MCF 10A (cell line): ENCODE results near the gene UTP3. TPM values are rescaled to one million over a fixed set of nuclear protein-coding genes. Genes with fewer than 3 reads are reported as not detected.

Source experiments
- BruUV-seq: library from RNA; stranded (reverse); fragments of 400-500 nt; replicated peaks from 2 replicates; lab custom pipeline; 2021; lab: Mats Ljungman, UMichigan
- CTCF ChIA-PET: fragments of 300-600 bp; sonication (Branson Sonifier 250); formaldehyde crosslinking; extraction: SDS; loops from one replicate; lab custom pipeline; 2021; ENCODE audit warnings: antibody characterized with exemption, inconsistent platforms; lab: Yijun Ruan, JAX
- POLR2A ChIA-PET: fragments of 300-600, 350-650 bp; sonication (Branson Sonifier 250); formaldehyde crosslinking; extraction: SDS; loops from one replicate; lab custom pipeline; 2020; ENCODE audit warnings: antibody characterized with exemption, inconsistent platforms; lab: Yijun Ruan, JAX
- DNase-seq: peaks from one replicate; pipeline ENCODE4 v3.0.0-alpha.2; 2018; ENCODE audit not compliant: unreplicated experiment
- H3K27ac Mint-ChIP-seq: one replicate; pipeline ENCODE4 v1.8.0; 2022; ENCODE audit warnings: mild to moderate bottlenecking, low read depth, mixed read lengths; ENCODE audit not compliant: unreplicated experiment
- H3K27me3 Mint-ChIP-seq: one replicate; pipeline ENCODE4 v1.8.0; 2022; ENCODE audit warnings: mixed read lengths; ENCODE audit not compliant: insufficient read depth, unreplicated experiment
- H3K36me3 Mint-ChIP-seq: one replicate; pipeline ENCODE4 v1.8.0; 2022; ENCODE audit warnings: mild to moderate bottlenecking, moderate library complexity, mixed read lengths; ENCODE audit not compliant: insufficient read depth, unreplicated experiment
- H3K4me1 Mint-ChIP-seq: one replicate; pipeline ENCODE4 v1.8.0; 2022; ENCODE audit warnings: mixed read lengths; ENCODE audit not compliant: insufficient read depth, unreplicated experiment
- H3K4me3 Mint-ChIP-seq: one replicate; pipeline ENCODE4 v1.8.0; 2022; ENCODE audit warnings: mild to moderate bottlenecking, moderate library complexity, mixed read lengths; ENCODE audit not compliant: unreplicated experiment
- H3K9me3 Mint-ChIP-seq: one replicate; pipeline ENCODE4 v1.8.0; 2022; ENCODE audit warnings: mixed read lengths; ENCODE audit not compliant: unreplicated experiment
- CTCF ChIP-seq: fragments of 200-600 bp; IDR thresholded peaks from one replicate; pipeline ENCODE4 v1.8.0; 2022; ENCODE audit warnings: antibody characterized with exemption, mild to moderate bottlenecking; ENCODE audit not compliant: unreplicated experiment
- intact Hi-C: fragments of 100-400 bp; cut with micrococcal nuclease; formaldehyde crosslinking; loops from 2 replicates; pipeline ENCODE4 v1.14.1; 2022
- total RNA-seq: library from RNA; stranded (reverse); gene quantifications from 2 replicates; pipeline ENCODE4 v1.2.3, GENCODE V29; 2022

Gene UTP3
- total RNA-seq, 1 experiment from 2014 or later: 45.4 TPM

DNA sequence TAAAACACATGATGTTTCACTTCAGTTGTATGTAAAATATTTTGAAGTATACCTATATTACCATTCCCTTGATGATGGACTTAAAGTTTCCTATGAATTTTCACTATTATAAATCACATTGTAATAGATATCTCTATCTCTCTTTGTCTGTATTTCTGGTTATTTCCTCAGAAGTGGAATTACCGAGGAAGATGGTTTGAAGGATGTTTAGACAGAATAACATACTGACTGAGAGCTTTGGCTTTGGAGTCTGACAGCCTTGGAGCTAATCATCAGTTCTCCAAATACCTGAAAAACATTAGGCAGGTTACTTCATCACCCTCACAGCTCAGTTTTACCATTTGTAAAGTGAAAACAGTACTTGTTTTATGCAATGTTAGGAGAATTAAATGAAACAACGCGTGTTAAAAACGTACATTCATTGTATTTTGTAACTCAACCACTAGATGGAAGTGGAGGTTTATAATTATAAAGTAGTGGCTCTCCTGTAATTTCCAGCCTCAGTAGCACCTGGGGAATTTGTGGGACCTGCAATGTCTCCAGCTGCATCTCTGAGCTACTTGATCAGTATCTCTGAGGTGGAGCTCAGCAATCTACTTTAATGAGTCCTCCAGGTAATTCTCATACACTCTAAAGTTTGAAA, 36.3 kb upstream of the UTP3 start:
- no TSS peak for BruUV-seq

GRCh38 chr4:70654605-70655011, 33.7 kb upstream of the UTP3 start:
- no peaks in the 10 kb centered on the region for H3K36me3 Mint-ChIP-seq
- intact Hi-C loops: loop anchor here (5.0 to 10.0 kb wide), 3 partner anchors 33 to 530 kb away; partner anchors contain the start of gene UTP3
- no peak for TF ChIP-seq CTCF
- CTCF ChIA-PET: interaction anchor here (0.5 kb wide), 2 partner anchors 356 to 575 kb away, joined by 3 to 4 read pairs; no protein-coding TSS in a partner anchor
- peaks cover 34% of the 10 kb centered on the region for H3K27me3 Mint-ChIP-seq
- H3K9me3 Mint-ChIP-seq: no peaks in the 10 kb centered on the region
- BruUV-seq: no TSS peak
- no peak overlapping the region for H3K27ac Mint-ChIP-seq
- H3K4me3 Mint-ChIP-seq: no peak overlapping the region
- POLR2A ChIA-PET: interaction anchor here (0.6 to 0.8 kb wide), 4 partner anchors 11 to 64 kb away, joined by 3 to 7 read pairs (median 4); partner anchors contain the start of gene JCHAIN
- DNase-seq: no peak
- no peaks in the 10 kb centered on the region for H3K4me1 Mint-ChIP-seq

More for the DNA sequence above, 36.3 kb upstream of the UTP3 start:
- POLR2A ChIA-PET: interaction anchor here (0.9 to 1.0 kb wide), 2 partner anchors 36 to 54 kb away, joined by 4 to 5 read pairs; partner anchors contain the start of gene UTP3
- intact Hi-C loops: loop anchor here (1.0 to 10.0 kb wide), 5 partner anchors 35 to 1061 kb away; partner anchors contain the start of gene UTP3
- peak; percentile 69 for TF ChIP-seq CTCF
- peak; percentile 40 for DNase-seq
- no peak overlapping the region for H3K4me3 Mint-ChIP-seq
- H3K9me3 Mint-ChIP-seq: no peaks in the 10 kb centered on the region
- H3K4me1 Mint-ChIP-seq: no peaks in the 10 kb centered on the region
- no peaks in the 10 kb centered on the region for H3K36me3 Mint-ChIP-seq
- H3K27ac Mint-ChIP-seq: no peak overlapping the region
- peaks cover 12% of the 10 kb centered on the region for H3K27me3 Mint-ChIP-seq
- CTCF ChIA-PET: interaction anchor here (0.6 to 2.3 kb wide), 51 partner anchors 9 to 1067 kb away, joined by 3 to 21 read pairs (median 4); partner anchors contain the start of genes ENAM and JCHAIN

- POLR2A ChIA-PET: interaction anchor here (0.7 to 1.5 kb wide), 3 partner anchors 8 to 336 kb away, joined by 3 to 6 read pairs (median 4); partner anchors contain the start of gene DCK
- Mint-ChIP-seq H3K27ac (no peak overlapping the region), H3K9me3 (no peaks in the 10 kb centered on the region), H3K4me3 (no peak overlapping the region), H3K4me1 (no peaks in the 10 kb centered on the region), H3K36me3 (no peaks in the 10 kb centered on the region), H3K27me3 (peaks cover 34% of the 10 kb centered on the region)
- no peak for TF ChIP-seq CTCF
- intact Hi-C loops: loop anchor here (10.0 kb wide), 1 partner anchor 527 kb away; no protein-coding TSS in a partner anchor
- CTCF ChIA-PET: interaction anchor here (1.2 kb wide), 1 partner anchor 47 kb away, joined by 6 read pairs; no protein-coding TSS in a partner anchor
- DNase-seq: no peak
- BruUV-seq: no TSS peak
These were observed 31.0 kb upstream of the UTP3 start for GRCh38 chr4:70657326-70657725.

DNA sequence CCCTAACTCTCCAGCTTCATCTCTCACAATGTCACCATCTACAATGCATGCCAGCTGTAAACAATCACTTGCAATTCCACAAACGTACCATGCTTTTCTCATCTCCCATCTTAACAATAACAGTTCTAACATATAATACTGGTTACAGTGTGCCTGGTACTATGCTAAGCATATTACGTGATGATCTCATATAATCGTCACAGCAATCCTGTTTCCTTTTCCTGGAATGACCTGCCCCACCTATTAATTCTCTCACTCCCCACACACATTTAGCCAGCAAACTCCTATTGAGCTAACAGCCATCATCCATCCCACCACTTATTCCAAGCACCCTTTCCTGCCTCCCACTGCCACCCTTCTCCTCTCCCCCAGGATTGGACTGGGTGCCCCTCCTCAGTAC, 29.9 kb upstream of the UTP3 start:
- ChIA-PET CTCF (no interaction called here), POLR2A (no interaction called here)
- intact Hi-C loops: loop anchor here (10.0 kb wide), 1 partner anchor 526 kb away; no protein-coding TSS in a partner anchor

More for the DNA sequence above, 29.9 kb upstream of the UTP3 start:
- DNase-seq: no peak
- Mint-ChIP-seq H3K4me1 (no peaks in the 10 kb centered on the region), H3K36me3 (no peaks in the 10 kb centered on the region), H3K9me3 (no peaks in the 10 kb centered on the region), H3K27ac (no peak overlapping the region), H3K27me3 (peaks cover 34% of the 10 kb centered on the region), H3K4me3 (no peak overlapping the region)
- TF ChIP-seq CTCF: no peak
- no TSS peak for BruUV-seq
